GM12892 (cell line): ENCODE results near the gene CNTNAP5.

Experiments used
- POLR2A ChIP-seq: IDR thresholded peaks from 2 replicates; pipeline ENCODE4 v1.6.1; 2011; ENCODE audit warnings: low read depth, low read length, control low read depth
- POLR2AphosphoS5 ChIP-seq: IDR thresholded peaks from 2 replicates; pipeline ENCODE4 v1.6.1; 2011; ENCODE audit warnings: low read depth, low read length, control low read depth
- TAF1 ChIP-seq: IDR thresholded peaks from 2 replicates; pipeline ENCODE4 v1.6.1; 2011; ENCODE audit warnings: low read depth, mild to moderate bottlenecking, control low read depth, low read length, borderline replicate concordance

DNA sequence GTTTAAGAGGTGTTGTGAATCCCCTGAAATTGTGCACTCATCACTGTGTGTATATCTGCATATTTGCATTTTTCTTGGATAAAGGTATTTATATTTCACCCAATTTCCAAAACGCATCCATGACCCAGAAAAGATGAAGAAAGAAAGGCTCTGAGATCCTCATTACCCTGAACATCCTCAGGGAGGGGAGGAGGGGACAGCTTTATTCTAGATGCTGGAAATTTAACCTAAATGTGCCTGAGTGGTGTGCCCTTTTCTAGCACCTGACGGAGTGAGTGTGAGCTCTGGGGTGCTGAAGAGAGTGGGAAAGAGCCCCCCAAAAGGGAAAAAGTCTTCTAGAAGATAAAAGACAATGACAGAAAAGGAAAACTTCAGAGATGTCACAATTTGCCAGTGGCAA is 20.8 kb downstream of the CNTNAP5 start:
- TF ChIP-seq POLR2AphosphoS5 (no peak), POLR2A (no peak), TAF1 (no peak)
